GM19463 (cell line): ENCODE measurements around the gene MRTFB.

Experiments used
- ATAC-seq: cut with Tn5 transposase; IDR thresholded peaks from one replicate; pipeline ENCODE4 v1.9.1; 2021; ENCODE audit warnings: mild to moderate bottlenecking, moderate library complexity; ENCODE audit not compliant: unreplicated experiment

MRTFB gene

DNA sequence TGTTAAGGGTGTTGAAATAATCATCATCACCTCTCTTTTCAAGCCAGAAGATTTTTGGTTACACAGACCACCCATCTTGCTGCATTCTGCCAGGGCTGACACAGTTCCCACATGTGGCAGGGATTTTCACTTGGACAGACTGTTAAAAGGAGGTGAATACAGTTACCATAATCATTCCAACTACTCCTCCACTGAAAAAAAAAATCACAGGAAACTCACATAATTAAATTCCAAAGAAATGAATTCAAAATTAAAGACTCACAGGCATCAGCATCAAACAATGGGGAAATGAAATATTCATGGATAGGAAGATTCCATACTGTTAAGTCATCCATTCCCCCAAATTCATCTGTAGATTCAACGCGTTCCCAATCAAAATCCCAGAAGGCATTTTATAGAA is 209.4 kb downstream of the MRTFB start:
- ATAC-seq = no peak

DNA sequence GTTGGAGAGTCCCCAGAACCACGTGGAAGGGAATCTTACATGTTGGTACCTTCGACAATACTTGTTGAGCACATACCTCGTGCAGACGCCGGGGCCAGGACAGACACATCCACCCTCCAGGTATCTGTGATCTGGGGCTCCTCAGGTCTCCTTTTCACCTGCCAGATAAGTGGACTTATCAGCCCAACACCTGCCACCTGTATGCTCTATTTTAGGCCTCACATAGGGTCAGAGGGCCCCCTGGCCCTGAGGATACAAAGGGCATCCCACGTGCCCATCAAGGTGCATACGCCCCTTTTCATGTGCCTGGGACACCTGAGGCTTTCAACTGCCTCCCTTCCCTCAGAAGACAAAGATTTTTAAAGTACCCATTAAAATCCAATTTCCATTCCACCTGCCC is 212.7 kb downstream of the MRTFB start:
- ATAC-seq = no peak

DNA sequence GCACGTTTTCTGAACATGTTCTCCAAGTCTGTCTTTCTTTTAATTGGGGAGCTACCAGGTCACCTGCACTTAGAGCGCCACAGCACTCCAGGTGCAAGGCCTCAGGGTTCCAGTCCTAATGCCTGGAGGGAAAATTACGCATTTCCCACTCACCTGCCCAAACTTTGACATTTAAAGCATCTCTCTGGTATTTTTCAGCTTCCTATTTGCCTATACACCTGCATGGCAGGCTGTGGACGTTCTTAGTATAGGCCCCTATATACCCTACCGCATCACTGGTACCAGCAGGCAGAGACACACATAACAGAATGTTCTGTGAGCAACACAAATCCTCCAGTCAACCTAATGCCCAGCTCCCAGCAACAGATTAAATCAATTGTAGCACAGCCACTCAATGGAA is 213.3 kb downstream of the MRTFB start:
- ATAC-seq = no peak

DNA sequence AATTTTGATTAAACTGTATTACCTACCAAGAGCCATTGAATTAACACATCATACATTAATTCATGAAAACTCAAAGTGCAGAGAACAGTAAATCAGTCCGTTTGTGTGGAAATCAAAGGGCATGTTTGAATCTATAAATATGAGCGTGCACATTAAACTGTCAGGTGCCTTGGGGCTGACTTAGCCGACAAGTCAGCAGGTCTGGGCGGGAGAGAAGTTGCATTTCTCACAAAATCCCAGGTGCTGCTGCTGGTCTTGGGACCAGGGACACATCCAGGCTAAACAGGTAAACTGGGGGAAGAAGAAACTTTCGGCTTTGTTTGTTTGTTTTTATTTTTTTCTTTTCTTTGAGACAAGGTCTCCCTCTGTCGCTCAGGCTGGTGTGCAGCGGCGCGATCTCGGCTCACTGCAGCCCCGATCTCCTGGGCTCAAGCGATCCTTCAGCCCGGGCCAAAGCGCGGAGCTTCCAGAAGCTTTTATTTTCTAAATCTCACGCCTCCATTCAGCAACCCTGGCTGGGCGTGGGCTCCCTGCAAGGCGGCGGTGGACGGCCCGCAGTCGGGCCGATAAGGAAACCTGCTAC is 213.9 kb downstream of the MRTFB start:
- peak; percentile 24 for ATAC-seq

DNA sequence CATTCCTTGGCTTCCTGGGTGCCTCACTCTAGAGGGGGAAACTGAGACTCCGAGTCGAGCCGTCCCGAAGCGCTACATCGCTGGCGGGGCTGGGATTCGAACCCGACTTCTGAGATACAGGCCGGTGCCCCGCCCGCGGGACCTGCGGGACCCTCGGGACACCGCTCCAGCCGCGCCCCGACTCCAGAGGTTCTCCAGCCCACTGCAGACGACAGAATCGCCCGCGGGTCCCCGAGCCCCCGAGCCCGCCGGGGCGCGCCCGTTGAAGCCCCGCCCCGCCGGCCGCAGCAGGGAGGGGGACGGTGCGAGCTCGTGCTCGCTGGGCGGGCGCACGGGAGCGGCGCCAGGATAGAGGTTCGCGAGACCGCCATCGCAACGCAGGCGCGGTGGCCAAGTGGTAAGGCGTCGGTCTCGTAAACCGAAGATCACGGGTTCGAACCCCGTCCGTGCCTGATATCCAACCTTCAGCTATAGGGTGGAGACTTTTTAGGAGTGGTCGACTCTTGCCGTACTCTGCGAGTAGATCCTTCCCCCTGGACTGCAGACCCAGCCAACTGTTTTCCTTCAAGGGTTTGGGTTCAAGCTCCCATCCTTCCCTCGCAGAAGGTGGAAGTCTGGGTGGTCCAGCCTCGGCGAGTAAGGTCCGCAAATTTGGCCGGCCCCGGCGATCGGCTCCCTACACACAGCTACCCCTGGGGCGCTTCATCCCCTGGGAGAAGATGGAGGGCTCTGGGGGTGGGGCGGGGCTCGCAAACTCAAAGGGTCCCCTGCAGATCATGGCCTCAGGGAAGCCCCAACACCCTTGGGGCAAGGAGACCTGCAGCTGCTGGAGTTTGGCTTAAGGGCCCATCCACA is 214.6 kb downstream of the MRTFB start:
- peak; percentile 77 for ATAC-seq

DNA sequence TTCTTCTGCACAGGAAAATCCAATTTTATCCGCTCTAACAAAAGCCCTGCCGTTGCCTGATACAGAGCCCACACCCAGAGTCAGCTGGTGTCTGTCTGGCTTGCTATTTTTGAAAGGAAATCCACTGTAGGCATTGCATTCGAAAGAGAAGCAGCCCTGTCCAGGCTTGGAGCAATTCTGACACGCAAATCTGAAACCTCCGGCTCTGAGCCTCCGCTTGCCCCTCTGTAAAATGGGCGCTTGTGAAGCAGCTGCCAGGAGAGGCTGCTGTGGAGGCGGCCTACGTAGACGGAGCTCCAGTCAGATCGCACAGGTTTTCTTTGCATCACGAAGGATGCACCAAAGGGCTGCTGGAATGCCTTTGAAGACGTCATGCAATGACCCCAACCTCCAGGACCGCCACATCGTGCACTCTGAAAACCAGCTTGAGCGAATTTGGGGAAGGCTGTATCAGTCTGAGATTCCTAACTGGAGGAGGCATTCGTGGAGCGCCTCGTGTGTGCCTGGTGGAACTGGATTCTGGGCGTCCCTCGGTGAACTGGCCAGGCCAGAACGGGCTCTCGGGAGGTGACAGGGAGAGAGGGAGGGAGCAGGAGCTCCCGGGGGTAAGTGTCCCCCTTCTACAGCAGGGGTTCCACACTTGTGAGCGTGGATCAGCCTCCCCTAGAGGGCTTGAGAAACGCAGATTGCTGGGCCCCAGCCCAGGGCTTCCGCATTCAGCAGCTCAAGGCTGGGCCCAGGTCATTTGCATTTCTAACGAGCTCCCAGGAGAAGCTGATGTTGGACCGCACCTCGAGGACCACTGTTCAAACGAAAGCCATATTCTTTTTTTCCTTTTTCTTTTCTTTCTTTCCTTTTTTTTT is 215.5 kb downstream of the MRTFB start:
- no peak for ATAC-seq

DNA sequence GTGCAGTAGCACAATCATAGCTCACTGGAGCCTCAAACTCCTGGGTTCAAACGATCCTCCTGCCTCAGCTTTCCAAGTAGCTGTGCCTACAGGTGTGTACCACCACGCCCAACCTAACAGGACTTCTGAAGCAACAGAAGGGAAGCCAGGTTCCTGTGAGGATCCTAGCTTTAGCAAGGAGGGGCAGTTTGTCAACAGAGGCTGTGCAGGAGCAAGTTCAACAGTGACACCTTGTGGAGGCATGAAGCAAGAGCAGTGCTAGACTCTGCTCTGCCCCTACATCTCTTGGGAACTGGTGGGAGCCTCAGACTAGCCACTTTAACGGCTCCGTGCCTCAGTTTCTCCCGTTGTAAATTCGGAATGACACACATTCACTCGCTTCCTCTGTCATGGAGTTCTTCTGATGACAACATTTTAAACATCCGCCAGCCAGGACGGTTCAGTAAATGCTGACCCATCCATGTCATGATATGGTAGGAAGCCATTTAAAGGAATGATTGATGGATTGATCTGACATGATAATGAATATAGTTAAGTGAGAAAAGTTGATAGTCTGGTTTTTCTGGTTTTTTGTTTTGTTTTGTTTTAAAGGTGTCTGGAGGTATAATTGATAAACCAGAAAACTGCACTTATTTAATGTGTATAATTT is 218.7 kb downstream of the MRTFB start:
- no peak for ATAC-seq

DNA sequence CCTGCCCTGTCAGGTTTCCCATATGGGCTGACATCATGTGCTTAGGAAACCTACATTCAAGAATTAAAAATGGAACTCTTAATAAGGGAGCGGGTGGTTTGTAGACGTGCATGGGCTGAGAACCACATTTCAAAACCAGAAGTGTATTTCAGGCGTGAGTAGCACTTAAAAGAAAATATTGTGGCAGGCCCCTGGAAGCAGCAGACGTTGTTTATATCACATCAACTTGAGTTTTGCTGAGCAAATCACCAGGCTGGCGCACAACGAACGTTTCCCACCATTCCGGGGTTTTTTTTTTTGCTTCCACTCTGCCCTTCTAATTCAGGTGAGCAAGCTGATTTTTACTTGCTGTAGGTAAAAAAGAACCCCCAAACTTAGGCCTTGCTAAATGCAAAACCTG is 220.2 kb downstream of the MRTFB start:
- no peak for ATAC-seq

DNA sequence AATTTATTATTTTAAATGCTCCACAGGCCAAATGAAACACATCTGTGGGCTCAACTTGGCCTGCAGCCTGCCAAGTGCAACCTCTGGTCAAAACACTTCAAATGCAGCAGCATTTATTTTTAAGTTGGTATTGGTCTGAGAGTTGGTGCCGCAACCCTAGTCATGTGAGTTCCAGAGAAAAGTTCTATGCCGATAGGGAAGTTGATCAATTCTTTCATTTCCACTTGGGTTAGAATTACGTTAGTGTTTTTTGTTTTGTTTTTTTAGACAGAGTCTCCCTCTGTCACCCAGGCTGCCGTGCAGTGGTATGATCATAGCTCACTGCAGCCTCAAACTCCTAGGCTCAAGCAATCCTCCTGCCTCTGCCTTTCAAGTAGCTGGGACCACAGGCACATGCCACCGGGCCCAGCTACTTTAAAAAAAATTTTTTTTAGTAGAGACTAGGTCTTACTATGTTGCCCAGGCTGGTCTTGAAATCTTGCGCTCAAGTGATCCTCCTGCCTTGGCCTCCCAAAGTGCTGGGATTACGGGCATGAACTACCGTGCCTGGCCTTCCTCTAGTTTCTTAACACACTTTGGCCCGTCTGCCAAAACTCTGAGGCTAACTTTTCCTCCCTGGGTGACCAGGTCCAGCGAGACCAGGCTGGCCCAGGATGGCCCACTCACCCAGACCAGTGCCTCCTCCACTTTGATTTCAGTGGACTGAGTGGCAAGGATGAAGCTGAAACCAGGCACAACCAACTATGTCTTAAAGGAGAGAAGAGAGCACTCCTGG is 221.1 kb downstream of the MRTFB start:
- ATAC-seq = no peak

DNA sequence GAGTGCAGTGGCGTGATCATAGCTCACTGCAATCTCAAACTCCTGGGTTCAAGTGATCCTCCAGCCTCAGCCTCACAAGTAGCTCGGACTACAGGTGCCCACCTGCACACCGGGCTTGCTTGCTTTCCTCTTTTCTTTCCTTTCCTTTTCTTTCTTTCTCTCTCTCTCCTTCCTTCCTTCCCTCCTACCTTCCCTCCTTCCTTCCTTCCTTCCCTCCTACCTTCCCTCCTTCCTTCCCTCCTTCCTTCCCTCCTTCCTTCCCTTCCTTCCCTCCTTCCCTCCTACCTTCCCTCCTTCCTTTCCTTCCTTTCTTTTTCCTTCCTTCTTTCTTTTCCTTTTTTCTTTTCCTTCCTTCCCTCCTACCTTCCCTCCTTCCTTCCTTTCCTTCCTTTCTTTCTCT is 225.5 kb downstream of the MRTFB start:
- no peak for ATAC-seq

DNA sequence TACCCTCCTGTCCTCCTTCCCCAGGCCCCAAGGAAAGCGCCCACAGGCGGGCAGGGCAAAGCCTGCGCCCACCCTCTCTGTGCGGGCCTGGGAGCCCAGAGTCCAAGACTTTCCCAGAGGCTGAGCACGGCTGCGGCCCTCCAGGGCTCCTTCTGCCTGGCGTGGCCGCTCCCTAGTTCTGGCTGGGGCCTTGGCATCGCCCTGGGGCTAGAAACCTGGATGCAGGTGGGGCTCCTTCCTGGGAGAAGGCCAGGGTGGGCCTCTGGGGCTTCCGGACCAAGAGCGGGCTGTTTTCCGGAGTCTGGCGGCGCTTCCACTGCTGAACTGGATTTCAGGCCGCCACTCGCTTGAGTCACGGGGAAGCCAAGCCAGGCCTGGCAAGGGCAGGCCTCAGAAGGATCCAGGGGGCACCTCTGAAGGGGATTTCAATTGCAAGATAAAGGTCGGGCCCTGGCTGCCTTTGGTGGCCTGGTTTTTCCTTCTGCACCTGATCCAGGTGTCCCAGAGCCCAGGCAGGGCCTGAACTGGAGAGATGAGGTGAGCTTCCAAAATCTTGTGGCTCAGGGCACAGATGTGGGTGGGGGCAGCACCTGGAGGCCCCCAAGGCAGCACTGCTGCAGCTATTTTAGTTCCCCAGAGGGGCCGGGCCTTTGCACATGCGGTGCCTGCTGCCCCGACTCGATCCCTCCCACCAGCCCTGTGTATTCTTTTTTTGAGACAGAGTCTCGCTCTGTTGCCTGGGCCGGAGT is 227.4 kb downstream of the MRTFB start:
- ATAC-seq = no peak

DNA sequence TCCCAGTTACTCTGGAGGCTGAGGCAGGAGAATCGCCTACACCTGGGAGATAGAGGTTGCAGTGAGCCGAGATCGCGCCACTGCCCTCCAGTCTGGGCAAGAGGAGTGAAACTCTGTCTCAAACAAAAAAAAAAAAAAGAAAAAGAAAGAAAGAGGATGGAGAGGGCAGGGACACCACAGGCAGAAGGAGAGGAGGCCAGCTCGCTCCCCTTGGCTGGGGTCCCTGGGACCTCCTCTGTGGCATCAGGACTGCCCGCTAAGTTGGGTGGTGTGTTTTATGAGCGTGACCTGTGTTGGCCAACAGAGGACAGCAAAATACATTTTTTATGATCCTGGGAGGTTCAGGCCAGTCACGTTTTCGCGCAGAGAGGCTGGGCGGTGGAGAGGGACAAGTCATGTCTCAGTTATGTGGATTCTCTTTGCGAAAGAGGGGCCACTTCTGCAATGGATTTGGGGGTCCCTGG is 229.6 kb downstream of the MRTFB start:
- no peak for ATAC-seq

DNA sequence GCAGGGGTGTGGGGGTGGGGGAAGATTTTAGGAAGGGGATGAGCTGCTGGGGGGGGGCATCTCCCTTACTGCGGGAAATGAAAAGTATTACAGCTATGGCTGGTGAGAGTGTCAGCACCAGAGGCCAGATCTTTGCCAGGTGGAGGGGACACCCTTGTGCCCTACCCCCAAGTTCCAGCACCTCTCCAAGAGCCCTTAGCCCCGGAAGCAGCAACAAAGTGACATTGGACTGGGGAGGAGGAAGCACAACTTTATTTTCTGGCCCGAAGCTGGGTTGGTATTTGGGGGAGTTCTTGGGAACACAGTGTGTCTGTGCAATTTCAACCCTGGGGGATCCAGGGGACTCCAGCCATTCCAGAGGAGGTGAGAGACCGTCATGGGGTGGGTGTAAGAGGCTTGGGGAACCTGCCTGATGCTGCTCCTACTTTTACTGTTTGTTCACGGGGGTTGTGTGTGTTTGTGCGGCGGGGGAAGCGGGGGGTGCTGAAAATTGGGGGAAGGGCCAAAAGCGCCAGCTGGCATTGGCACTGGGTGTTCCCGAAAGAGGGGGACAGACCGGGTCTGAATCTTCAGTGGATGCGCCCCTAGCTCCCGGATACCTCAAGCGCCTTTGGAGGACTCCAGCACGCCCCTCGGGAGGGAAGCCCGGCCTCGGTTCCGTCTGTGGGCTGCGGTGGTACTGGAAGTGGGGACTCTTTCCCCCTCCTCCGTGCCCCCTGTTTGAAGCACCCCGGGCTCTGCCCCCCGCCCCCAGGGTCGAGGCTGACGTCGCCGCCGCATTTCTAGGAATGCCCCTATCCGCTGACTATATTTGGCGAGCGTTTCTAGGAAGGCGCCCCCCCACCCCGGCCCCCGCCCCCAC is 230.3 kb downstream of the MRTFB start:
- no peak for ATAC-seq

DNA sequence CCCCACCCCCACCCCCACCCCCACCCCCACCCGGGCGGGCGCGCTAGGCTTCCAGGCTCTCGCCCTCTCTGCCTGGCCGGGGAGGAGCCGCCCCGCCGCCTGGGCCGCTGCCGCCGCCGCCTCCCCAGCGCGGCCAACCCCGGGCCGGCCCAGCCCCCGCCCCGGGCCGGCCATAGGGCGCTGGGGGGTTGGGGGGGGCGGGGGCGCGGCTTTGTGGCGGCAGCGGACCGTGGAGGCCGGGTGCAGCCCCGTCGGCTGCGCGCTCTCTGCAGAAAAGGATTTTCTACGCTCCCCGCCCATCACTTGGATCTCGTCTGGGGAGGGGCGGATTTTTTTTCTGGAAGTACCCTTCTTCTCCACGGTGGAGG is 230.9 kb downstream of the MRTFB start:
- peak; percentile 62 for ATAC-seq

DNA sequence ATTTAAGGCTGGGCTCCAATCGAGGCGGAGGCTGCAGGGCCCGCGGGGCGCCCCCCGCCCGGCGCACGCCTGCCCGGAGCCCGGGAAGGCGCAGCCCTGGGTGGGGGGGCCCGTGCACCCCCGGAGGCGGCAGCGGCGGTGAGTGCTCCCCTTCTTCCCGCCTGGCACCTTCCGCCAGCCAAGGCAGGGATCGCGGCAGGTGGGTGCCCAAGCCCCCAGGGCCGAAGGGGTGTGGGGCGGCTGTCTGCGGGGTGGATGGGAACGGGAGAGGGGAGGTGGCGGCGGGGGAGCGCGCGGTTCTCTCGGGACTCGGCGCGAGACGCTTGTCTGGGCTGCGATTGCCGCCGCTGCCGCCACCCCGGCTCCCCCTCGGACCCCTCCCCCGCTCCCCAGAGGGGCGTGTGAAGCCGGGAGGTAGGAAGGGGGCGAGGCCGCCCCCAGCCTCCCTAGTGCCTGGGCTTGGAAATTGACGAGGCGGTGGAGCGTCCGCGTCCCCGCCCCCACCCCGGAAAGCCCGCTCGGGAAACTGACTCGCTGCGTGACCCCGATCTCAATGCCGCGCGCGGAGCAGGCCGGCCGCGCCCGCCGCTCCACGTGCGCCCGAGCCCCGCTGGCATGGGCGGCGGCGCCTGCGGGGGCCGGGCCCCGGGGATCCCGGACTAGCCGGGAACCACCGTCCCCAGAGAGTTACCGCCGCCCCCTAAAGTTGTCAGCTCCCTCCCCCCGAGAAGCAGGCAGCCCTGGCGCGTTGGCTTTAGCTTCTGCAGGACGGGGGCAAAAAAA is 231.5 kb downstream of the MRTFB start:
- peak; percentile 29 for ATAC-seq

DNA sequence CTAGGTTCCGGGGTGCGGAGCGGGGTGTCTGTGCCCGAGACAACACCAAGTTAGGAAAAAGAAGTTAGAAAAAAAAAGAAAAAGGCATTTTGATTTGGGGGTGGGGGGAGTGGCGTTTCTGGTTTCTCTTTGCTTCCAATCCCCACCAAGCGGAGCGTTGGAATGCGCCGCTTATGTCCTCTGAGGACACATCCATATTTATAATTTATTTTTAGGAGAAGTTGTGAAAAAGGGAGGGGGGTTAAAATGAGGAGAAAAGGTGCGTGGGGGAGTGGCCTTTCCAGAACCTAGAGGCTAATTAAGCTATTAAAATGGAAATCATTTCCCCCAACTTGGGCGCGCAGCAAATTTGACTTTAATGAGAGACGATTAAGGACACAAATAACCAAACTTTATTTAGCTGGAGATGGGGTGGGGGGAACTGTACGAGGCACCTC is 232.1 kb downstream of the MRTFB start:
- ATAC-seq = no peak

DNA sequence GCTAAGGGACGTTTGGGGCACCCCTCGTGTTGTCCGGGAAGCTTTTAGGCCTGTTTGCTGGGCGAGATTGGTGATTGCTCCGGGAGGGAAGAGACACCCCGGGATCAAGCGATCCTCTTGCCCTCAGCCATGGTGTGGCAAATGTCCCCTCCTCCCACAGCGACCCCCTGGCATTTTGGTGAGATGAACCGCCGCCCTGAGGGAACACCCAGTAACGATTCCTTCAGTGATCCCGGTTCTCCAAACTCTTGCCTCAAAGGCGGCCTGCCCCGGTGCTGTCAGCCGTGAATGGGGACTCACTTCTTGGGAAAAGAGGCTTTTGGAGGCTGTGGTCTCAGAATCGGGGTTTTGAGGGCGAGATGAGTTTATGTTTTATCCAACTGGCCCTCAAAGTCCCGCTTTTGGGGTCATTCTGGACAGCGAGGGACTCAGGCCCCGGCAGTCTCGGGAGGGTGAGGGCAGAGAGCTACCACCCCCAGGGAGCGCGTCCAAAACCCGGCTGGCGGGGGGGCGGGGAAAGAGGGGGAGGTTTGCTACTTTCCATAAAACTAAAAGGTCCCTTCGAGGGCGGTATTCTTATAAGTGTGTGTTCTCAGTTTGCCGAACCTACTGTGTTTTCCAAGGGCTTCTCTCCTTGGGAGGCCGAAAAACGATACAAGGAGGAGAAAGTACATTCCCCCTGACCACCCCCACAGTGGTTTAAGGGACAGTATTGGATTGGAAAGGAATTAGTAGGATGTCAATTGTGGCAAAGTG is 232.7 kb downstream of the MRTFB start:
- ATAC-seq = no peak
